ENCODE data around the gene C3. TPM values are rescaled to one million over a fixed set of nuclear protein-coding genes. Genes with fewer than 3 reads are reported as not detected.

The C3 gene
- polyA plus RNA-seq, 3 donors, result 2.4 to 5.3 (median 3.2) TPM

DNA sequence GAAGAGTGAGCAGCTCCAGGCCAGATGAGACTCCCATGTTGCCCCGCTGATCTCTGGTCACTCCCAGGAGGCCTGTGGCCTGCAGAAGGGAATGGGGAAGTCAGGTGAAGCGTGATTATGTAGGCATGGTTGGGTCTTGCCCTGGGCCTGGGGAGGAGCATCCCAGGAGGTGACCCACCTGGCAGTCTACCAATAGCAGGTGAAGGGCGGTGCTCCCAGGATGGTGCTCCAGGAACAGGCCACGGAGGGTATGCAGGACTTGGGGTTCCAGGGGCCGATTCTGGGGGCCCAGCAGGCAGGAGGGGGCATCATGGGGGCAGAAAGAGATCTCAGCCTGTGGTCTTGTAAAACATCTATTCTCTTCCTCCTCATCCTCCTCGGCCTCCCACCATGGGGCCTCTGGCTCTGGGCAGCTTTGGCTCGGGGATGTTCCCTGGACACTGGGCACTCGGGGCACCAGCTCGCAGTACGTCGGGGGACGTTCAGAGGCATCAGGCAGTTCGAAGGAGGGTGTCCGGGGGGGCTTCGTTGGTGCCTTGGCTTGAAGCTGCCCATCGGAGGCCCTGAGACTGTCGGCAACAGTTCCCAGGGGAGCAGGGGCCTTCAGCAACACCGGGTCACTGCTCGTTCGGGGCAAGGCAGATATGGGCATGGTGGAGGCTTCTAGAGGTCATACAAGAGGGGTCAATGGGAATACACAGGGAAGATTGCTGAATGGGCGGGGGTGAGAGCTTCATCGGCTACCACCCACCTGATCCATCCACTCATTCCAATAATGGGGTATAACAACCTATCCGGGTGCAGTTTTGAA lies 34.4 kb upstream of the C3 start:
- Histone ChIP-seq H3K36me3 (replicated peaks in 1 of 2; ENCODE audit: control insufficient read depth in 1 of 2, insufficient read depth in 2 of 2, low read length in 2 of 2) (no peaks in the 10 kb centered on the region), H3K4me1 (ENCODE audit: control insufficient read depth in 1 of 2, insufficient read depth in 2 of 2, low read length in 2 of 2) (peaks cover 13 to 19% of the 10 kb centered on the region in 2 donors), H3K9me3 (replicated peaks in 1 of 2; ENCODE audit: control insufficient read depth in 1 of 2, insufficient read depth in 1 of 2, low read length in 2 of 2) (no peaks in the 10 kb centered on the region), H3K27me3 (ENCODE audit: control insufficient read depth in 2 of 2, insufficient read depth in 2 of 2, low read length in 2 of 2) (no peaks in the 10 kb centered on the region), H3K27ac (ENCODE audit: low read depth in 1 of 2, low read length in 2 of 2) (no peak overlapping the region), H3K79me2 (ENCODE audit: insufficient read depth, low read length) (no peaks in the 10 kb centered on the region), H3K4me2 (replicated peaks; ENCODE audit: extremely low read depth, low read length, poor library complexity, severe bottlenecking) (no peak overlapping the region), H4K20me1 (ENCODE audit: insufficient read depth, low read length) (no peaks in the 10 kb centered on the region), H3K9ac (ENCODE audit: insufficient read depth, low read length, poor library complexity, severe bottlenecking) (no peak overlapping the region), H3K4me3 (replicated peaks in 1 of 3; ENCODE audit: low read depth in 2 of 3, low read length in 3 of 3) (no peak overlapping the region), H2AFZ (ENCODE audit: insufficient read depth, low read depth, low read length, poor library complexity, severe bottlenecking) (no peak overlapping the region)
- Mint-ChIP-seq H3K4me1 (peaks cover 13% of the 10 kb centered on the region), H3K27me3 (ENCODE audit: low read depth in 3 of 3) (peaks cover 1 to 11% (median 9%) of the 10 kb centered on the region in 3 donors), H3K9me3 (no peaks in the 10 kb centered on the region), H3K36me3 (no peaks in the 10 kb centered on the region), H3K27ac (peak overlapping the region in 2 of 7 donors; percentile 10 to 20), H3K4me3 (no peak overlapping the region)
- TF ChIP-seq, protein P1, sequence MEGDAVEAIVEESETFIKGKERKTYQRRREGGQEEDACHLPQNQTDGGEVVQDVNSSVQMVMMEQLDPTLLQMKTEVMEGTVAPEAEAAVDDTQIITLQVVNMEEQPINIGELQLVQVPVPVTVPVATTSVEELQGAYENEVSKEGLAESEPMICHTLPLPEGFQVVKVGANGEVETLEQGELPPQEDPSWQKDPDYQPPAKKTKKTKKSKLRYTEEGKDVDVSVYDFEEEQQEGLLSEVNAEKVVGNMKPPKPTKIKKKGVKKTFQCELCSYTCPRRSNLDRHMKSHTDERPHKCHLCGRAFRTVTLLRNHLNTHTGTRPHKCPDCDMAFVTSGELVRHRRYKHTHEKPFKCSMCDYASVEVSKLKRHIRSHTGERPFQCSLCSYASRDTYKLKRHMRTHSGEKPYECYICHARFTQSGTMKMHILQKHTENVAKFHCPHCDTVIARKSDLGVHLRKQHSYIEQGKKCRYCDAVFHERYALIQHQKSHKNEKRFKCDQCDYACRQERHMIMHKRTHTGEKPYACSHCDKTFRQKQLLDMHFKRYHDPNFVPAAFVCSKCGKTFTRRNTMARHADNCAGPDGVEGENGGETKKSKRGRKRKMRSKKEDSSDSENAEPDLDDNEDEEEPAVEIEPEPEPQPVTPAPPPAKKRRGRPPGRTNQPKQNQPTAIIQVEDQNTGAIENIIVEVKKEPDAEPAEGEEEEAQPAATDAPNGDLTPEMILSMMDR (IDR thresholded peaks at IDR 0.05), result no peak
- intact Hi-C loops (cut with micrococcal nuclease), result no loop called here
- WGBS (ENCODE audit: insufficient coverage), result 94% methylated on average over 10 of the region's 23 CpGs
- DNase-seq, result no peak

DNA sequence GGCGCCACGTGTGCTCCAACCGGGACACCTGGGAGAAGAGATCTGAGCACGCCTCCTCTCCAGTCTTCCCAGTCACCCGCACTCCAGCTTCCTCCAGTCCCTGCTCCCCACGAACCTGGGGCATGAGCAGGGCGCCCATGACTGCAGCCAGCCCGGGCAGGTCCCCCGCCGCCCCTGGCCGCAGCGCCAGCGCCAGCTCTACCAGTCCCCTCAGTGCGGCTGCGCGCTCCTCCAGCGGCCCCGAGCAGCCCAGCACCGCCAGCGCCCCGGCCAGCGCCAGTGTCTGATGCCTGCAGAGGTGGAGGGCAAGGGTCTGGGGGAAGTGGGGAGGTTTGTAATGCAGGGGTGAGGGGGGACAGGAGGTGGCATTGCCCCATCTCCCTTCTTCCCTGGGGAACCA lies 33.7 kb upstream of the C3 start:
- intact Hi-C loops (cut with micrococcal nuclease), result no loop called here
- Mint-ChIP-seq H3K27me3 (ENCODE audit: low read depth in 3 of 3) (peaks cover 2 to 14% (median 11%) of the 10 kb centered on the region in 3 donors), H3K4me1 (peaks cover 13% of the 10 kb centered on the region), H3K36me3 (no peaks in the 10 kb centered on the region), H3K9me3 (no peaks in the 10 kb centered on the region), H3K4me3 (no peak overlapping the region), H3K27ac (no peak overlapping the region)
- H3K4me3 ChIP-seq (replicated peaks in 1 of 3; ENCODE audit: low read depth in 2 of 3, low read length in 3 of 3), result peak overlapping the region in 1 of 3 experiments; percentile 35
- H3K4me2 ChIP-seq (replicated peaks; ENCODE audit: extremely low read depth, low read length, poor library complexity, severe bottlenecking), result peak overlapping the region; percentile 78
- H3K9ac ChIP-seq (ENCODE audit: insufficient read depth, low read length, poor library complexity, severe bottlenecking), result no peak overlapping the region
- no peak for DNase-seq
- H3K79me2 ChIP-seq (ENCODE audit: insufficient read depth, low read length), result no peaks in the 10 kb centered on the region
- H3K27ac ChIP-seq (ENCODE audit: low read depth in 1 of 2, low read length in 2 of 2), result peak overlapping the region in 1 of 2 donors; percentile 73
- H4K20me1 ChIP-seq (ENCODE audit: insufficient read depth, low read length), result no peaks in the 10 kb centered on the region
- TF ChIP-seq, protein P1 (IDR thresholded peaks at IDR 0.05), result no peak
- peaks cover 13 to 19% of the 10 kb centered on the region in 2 donors for H3K4me1 ChIP-seq (ENCODE audit: control insufficient read depth in 1 of 2, insufficient read depth in 2 of 2, low read length in 2 of 2)
- no peaks in the 10 kb centered on the region for H3K27me3 ChIP-seq (ENCODE audit: control insufficient read depth in 2 of 2, insufficient read depth in 2 of 2, low read length in 2 of 2)
- H2AFZ ChIP-seq (ENCODE audit: insufficient read depth, low read depth, low read length, poor library complexity, severe bottlenecking), result peak overlapping the region; percentile 75
- no peaks in the 10 kb centered on the region for H3K36me3 ChIP-seq (replicated peaks in 1 of 2; ENCODE audit: control insufficient read depth in 1 of 2, insufficient read depth in 2 of 2, low read length in 2 of 2)
- no peaks in the 10 kb centered on the region for H3K9me3 ChIP-seq (replicated peaks in 1 of 2; ENCODE audit: control insufficient read depth in 1 of 2, insufficient read depth in 1 of 2, low read length in 2 of 2)
- WGBS (ENCODE audit: insufficient coverage), result 97% methylated on average over 21 of the region's 22 CpGs

Data from CD14-positive monocyte (primary cell).